ENCODE results near the gene SOX9. TPM values are rescaled to one million over a fixed set of nuclear protein-coding genes. Genes with fewer than 3 reads are reported as not detected.

The SOX9 gene
- total RNA-seq, 1 experiment from 2014 or later, result 1.3 TPM

DNA sequence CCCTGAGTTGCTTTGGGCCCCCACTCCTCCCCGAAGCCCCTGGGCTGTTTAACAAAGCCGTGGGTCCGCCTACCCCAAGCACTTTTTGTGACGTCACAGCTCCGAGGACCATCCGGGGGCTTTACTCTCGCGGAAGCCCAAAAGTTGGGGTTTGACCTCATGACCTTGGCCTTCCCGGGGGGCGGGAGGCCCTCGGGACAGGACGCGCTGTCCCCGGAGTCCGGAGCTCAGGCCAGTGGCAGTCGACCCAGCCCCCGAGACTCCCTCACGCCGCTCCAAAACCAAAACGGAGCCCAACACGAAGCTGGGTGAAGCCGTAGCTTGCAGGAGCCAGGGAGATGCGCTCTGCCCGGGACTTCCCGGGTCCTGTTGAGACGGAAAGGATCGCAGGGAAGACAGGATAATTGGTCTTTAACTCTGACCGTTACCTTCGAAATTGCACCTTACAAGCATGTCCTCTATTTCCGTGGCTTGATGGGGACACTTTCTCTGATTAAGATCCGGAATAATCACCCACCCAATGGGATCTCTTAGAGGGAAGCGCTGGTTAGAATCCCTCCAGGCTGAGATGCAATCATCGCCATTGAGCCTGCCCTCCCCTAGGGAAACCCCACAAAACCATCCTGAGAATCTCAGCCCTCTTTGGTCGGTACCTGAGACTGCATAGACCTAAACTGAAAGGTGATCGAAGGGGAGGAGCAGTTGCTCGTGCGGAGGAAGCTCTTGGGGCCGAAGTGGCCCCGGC is 4.9 kb upstream of the SOX9 start:
- Histone ChIP-seq H4K5ac (ENCODE audit: insufficient read length, low read depth, low read length) (no peak overlapping the region), H3K23ac (ENCODE audit: insufficient read length, low read depth, low read length) (no peak overlapping the region), H3K79me1 (ENCODE audit: insufficient read depth, low read depth, low read length, poor library complexity, severe bottlenecking) (no peaks in the 10 kb centered on the region), H4K20me1 (ENCODE audit: control insufficient read depth, insufficient read depth, insufficient read length) (no peaks in the 10 kb centered on the region), H3K4me1 (ENCODE audit: insufficient read depth, low read length) (no peaks in the 10 kb centered on the region; the same call in 1 of the 2 replicates), H3K14ac (ENCODE audit: insufficient read depth, low read length) (peak overlapping the region; percentile 34; the same call in 1 of the 2 replicates), H4K91ac (ENCODE audit: insufficient read length, low read depth, low read length) (no peak overlapping the region), H2BK5ac (ENCODE audit: insufficient read length, low read length) (no peak overlapping the region), H3K23me2 (ENCODE audit: insufficient read length, low read depth, low read length, poor library complexity, severe bottlenecking) (peaks cover 37% of the 10 kb centered on the region), H2BK15ac (ENCODE audit: low read depth, low read length) (no peak overlapping the region), H4K8ac (replicated peaks; ENCODE audit: insufficient read length, low read depth, low read length) (no peak overlapping the region), H3K27ac (ENCODE audit: insufficient read length, low read depth, low read length) (no peak overlapping the region), H3K9ac (ENCODE audit: extremely low read depth, insufficient read length, low read length) (no peak overlapping the region), H3K4me2 (ENCODE audit: insufficient read depth, insufficient read length, low read length) (peak overlapping the region; percentile 62), H3T11ph (ENCODE audit: low read length) (no peak overlapping the region), H3K79me2 (ENCODE audit: insufficient read depth, low read length) (no peaks in the 10 kb centered on the region), H3K27me3 (ENCODE audit: insufficient read depth, low read length) (peaks cover 46% of the 10 kb centered on the region), H2AFZ (ENCODE audit: low read length) (no peak overlapping the region), H3K56ac (ENCODE audit: insufficient read length, low read depth, low read length) (no peak overlapping the region), H3K9me3 (ENCODE audit: control insufficient read depth, low read depth, low read length) (no peaks in the 10 kb centered on the region), H2BK12ac (ENCODE audit: insufficient read length, low read depth, low read length) (no peak overlapping the region), H2AK5ac (ENCODE audit: insufficient read length, low read length) (no peak overlapping the region), H3K4ac (ENCODE audit: low read depth, low read length) (no peak overlapping the region), H2BK120ac (ENCODE audit: low read depth, low read length, poor library complexity, severe bottlenecking) (no peak overlapping the region), H2BK20ac (ENCODE audit: low read depth, low read length, poor library complexity, severe bottlenecking) (no peak overlapping the region), H3K18ac (ENCODE audit: insufficient read length, low read depth, low read length) (no peak overlapping the region)
- H3K9me3 Mint-ChIP-seq, result no peaks in the 10 kb centered on the region; a peak in 2 of 5 replicates
- DNase-seq, result peak; percentile 72
- peaks cover 90% of the 10 kb centered on the region for H3K27me3 Mint-ChIP-seq (ENCODE audit: low read depth)
- H3K27ac Mint-ChIP-seq, result no peak overlapping the region
- TF ChIP-seq, protein P1, sequence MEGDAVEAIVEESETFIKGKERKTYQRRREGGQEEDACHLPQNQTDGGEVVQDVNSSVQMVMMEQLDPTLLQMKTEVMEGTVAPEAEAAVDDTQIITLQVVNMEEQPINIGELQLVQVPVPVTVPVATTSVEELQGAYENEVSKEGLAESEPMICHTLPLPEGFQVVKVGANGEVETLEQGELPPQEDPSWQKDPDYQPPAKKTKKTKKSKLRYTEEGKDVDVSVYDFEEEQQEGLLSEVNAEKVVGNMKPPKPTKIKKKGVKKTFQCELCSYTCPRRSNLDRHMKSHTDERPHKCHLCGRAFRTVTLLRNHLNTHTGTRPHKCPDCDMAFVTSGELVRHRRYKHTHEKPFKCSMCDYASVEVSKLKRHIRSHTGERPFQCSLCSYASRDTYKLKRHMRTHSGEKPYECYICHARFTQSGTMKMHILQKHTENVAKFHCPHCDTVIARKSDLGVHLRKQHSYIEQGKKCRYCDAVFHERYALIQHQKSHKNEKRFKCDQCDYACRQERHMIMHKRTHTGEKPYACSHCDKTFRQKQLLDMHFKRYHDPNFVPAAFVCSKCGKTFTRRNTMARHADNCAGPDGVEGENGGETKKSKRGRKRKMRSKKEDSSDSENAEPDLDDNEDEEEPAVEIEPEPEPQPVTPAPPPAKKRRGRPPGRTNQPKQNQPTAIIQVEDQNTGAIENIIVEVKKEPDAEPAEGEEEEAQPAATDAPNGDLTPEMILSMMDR (conservative IDR thresholded peaks at IDR 0.05), result no peak
- peak overlapping the region; percentile 60 to 87 for H3K4me3 Mint-ChIP-seq
- WGBS (ENCODE audit: extremely low coverage, insufficient read length, low lambda C conversion rate), result no CpG with 5 or more reads among the region's 39 CpGs
- peaks cover 43 to 50% of the 10 kb centered on the region in 2 experiments for H3K4me1 Mint-ChIP-seq
- H3K36me3 Mint-ChIP-seq (ENCODE audit: insufficient read depth in 1 of 3, low read depth in 3 of 3), result no peaks in the 10 kb centered on the region
